ENCODE results near the gene BCAS3.

DNA sequence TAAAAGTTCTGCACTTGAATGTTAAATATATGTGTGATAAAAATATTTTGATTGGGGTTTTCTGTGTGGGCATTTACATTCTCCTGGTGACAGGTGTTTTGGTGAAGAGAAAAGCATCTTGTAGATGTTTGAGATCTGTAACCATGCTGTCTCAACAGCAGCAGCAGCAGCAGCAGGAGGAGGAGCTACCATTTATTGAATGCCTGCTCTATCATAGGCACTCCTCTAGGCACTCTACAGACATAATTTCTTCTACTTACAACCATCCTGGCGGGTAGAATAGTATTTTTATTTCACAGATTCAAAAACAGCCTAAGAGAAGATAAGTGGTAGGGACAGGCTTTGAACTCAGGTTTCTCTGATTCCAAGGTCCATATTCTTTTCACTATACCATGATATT lies 562.3 kb downstream of the BCAS3 start:
- TF ChIP-seq POLR2A (IDR thresholded peaks at IDR 0.05; ENCODE audit: low read depth, low read length): no peak
- no peak for TF ChIP-seq SPI1 (IDR thresholded peaks at IDR 0.05; ENCODE audit: low read depth, low read length)
- TF ChIP-seq POLR2AphosphoS5 (IDR thresholded peaks at IDR 0.05; ENCODE audit: low read depth, low read length): no peak
- TF ChIP-seq TAF1 (IDR thresholded peaks at IDR 0.05; ENCODE audit: low read depth, low read length): no peak
